Fibroblast of the aortic adventitia (primary cell): ENCODE results near the gene SLC45A3. TPM values are rescaled to one million over a fixed set of nuclear protein-coding genes. Genes with fewer than 3 reads are reported as not detected.
"Not testable (repeated sequence)": the region's sequence is repeated elsewhere in the genome, so short reads cannot be mapped to it uniquely, and the experiment has no call there.

Experiments
- DNase-seq: peaks from one replicate; pipeline ENCODE4 v3.0.0-alpha.2; 2010; ENCODE audit warnings: low read depth
- H3K4me3 ChIP-seq: 2 replicates; pipeline ENCODE4 v1.5.1; 2011; ENCODE audit warnings: low read depth, mild to moderate bottlenecking, control low read depth, low read length, moderate library complexity
- total RNA-seq: library from RNA; depleted of rRNA; stranded (reverse); fragments of >200 nt; gene quantifications from 2 replicates; pipeline ENCODE4 v1.2.3, GENCODE V29; 2012; ENCODE audit warnings: low replicate concordance
- TF ChIP-seq, protein P1 (sequence below): IDR thresholded peaks from 2 replicates; pipeline ENCODE4 v1.5.1; 2011; ENCODE audit warnings: mild to moderate bottlenecking, low read length, control low read depth, inconsistent platforms; ENCODE audit not compliant: insufficient read depth

The SLC45A3 gene, protein sequence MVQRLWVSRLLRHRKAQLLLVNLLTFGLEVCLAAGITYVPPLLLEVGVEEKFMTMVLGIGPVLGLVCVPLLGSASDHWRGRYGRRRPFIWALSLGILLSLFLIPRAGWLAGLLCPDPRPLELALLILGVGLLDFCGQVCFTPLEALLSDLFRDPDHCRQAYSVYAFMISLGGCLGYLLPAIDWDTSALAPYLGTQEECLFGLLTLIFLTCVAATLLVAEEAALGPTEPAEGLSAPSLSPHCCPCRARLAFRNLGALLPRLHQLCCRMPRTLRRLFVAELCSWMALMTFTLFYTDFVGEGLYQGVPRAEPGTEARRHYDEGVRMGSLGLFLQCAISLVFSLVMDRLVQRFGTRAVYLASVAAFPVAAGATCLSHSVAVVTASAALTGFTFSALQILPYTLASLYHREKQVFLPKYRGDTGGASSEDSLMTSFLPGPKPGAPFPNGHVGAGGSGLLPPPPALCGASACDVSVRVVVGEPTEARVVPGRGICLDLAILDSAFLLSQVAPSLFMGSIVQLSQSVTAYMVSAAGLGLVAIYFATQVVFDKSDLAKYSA
- total RNA-seq, result 1.7 TPM in 2 replicates

DNA sequence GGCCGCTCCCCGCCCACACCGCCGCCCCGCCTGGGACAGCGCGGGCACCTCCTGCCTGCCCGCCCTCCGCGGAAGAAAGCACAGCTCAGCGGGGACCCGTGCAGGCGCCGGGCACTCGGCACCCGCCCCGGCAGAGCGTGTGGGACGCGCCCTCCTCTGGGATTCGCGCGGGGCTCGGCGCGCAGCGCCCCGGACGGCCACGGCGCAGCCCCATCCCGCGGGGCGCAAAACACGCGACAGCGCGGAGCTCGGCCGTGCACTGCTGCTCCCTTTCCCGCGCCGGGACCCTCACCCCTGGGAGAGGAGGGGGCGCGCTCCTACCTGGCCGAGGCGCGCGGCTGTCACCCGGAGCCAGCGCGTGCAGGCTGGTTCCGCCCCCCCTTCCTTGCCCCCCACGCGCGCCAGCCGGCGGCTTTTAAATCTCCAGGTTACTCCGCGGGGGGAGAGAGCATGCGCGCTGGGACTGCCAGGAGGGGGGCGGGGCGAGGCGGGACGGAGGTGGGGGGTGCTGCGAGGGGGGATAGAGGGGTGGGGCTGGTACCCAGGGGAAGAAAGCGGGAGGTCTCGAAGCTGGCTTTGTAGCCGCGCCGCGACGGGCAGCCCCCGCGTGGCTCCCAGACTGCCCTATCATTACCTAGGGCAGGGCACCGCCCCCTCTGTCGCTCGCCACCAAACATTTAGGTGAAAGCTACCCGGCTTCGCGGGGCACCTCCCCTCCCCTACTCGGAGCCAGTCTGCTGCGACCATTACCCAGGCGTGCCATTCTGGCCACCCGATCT lies at the start of gene SLC45A3:
SLC45A3 (minus strand) TSS at position 437 of the 779 bp plus-strand sequence. CDS start 15,853 bp downstream, outside the sequence.
- DNase-seq, result no peak
- peak within 1 kb of the TSS; percentile 69 for H3K4me3 ChIP-seq
- TF ChIP-seq, protein P1, sequence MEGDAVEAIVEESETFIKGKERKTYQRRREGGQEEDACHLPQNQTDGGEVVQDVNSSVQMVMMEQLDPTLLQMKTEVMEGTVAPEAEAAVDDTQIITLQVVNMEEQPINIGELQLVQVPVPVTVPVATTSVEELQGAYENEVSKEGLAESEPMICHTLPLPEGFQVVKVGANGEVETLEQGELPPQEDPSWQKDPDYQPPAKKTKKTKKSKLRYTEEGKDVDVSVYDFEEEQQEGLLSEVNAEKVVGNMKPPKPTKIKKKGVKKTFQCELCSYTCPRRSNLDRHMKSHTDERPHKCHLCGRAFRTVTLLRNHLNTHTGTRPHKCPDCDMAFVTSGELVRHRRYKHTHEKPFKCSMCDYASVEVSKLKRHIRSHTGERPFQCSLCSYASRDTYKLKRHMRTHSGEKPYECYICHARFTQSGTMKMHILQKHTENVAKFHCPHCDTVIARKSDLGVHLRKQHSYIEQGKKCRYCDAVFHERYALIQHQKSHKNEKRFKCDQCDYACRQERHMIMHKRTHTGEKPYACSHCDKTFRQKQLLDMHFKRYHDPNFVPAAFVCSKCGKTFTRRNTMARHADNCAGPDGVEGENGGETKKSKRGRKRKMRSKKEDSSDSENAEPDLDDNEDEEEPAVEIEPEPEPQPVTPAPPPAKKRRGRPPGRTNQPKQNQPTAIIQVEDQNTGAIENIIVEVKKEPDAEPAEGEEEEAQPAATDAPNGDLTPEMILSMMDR, result no peak

DNA sequence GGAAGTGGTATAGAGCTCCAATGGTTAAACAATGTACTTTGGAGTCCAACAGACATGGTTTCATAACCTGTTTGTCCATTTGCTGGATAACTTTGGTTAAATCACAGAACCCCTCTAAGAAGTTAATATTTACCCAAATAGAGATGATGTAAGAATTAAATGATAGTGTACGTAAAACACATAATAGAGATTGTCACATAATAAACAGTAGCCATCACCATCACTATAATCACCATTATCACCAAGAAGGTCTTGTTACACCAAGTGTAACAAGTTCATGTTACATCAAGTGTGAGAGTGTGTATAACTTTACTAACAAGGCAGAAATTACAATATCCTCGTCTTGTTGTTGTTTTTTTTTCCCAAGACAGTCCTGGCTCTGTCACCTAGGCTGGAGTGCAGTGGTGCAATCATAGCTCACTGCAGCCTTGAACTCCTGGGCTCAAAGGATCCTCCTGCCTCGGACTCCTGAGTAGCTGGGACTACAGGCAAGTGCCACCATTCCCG lies 46.4 kb upstream of the SLC45A3 start:
- H3K4me3 ChIP-seq, result no peak overlapping the region
- TF ChIP-seq, protein P1, result no peak
- no peak for DNase-seq

DNA sequence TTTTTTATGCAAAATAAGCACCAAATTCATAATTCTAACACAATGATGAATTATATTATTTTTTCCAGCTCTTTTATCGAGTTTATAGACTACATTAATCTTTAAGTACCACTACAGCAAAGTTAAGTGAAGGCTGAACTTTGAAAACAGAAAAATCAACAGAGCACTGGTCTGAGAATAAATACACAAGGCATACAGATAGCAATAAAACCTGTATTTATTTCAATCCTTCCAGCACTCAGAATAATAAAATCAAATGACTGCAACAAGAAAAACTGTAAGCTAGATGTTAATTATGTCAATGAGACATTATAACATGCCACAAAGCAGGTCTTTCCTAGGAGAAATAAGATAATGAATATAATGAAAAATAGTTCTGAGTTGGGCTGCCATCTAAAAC lies 45.2 kb upstream of the SLC45A3 start:
- TF ChIP-seq, protein P1, result no peak
- DNase-seq, result no peak
- H3K4me3 ChIP-seq, result no peak overlapping the region

DNA sequence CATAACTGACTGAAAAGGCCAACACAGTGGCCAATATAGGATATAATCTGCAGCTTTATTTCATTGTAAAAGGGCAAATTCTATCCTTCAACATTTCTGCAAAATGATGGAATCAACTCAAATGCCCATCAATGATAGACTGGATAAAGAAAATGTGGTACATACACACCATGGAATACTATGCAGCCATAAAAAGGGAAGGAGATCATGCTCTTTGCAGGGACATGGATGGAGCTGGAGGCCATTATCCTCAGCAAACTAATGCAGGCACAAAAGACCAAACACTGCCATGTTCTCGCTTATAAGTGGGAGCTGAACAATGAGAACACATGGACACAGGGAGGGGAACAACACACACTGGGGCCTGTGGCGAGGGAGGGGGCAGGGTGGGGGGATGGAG lies 40.4 kb upstream of the SLC45A3 start:
- not testable (repeated sequence) for H3K4me3 ChIP-seq, DNase-seq

DNA sequence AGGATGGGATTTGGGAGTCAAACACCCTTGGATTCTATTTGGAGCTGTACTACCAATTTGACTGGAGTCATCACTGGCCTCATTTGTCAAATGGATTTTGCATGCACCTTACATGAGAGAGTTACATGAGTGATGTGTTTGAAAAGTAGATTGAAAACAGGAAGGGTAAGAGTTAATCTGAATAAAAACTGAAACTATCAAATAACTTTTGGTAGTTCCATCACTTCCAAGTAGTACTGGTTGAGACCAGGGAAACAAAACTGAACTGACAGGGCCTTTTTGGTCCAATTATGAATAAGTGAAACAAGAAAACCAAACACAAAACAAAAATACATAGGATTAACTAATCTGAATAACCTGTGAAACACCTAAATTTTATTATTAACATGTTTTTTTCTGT lies 39.5 kb upstream of the SLC45A3 start:
- H3K4me3 ChIP-seq, result no peak overlapping the region
- TF ChIP-seq, protein P1, result no peak
- DNase-seq, result no peak

DNA sequence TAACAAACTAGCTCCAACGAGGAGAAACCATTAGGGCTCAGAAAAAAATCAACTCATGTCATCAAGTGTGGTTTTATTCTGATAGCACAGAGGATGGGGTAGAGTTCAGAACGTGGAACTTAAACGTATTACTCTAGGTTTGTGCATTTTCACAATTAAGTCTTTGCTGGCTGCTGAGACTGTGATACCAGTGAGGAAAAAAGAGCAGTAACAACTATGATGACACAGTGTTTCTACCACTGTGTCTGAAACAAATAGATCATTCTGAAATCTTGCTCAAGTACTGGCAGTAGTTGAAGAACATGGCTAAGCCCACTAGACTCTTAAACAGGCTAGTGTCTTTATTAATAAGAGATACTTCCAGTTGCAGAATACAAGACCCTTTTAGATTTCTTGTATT lies 38.7 kb upstream of the SLC45A3 start:
- TF ChIP-seq, protein P1, result no peak

More for the DNA sequence above, 38.7 kb upstream of the SLC45A3 start:
- no peak overlapping the region for H3K4me3 ChIP-seq
- no peak for DNase-seq
